HCT116 (cell line): Measurements from ENCODE around the gene ENO2. TPM values are rescaled to one million over a fixed set of nuclear protein-coding genes. Genes with fewer than 3 reads are reported as not detected.

Source experiments
- ATAC-seq: fragments of 200-7000 bp; cut with Tn5 transposase; 2 replicates; pipeline ENCODE4 v1.9.1; 2020; ENCODE audit warnings: mild to moderate bottlenecking, moderate library complexity
- BruUV-seq: library from RNA; stranded (reverse); fragments of 400-500 nt; replicated peaks from 2 replicates; lab custom pipeline; 2021; lab: Mats Ljungman, UMichigan
- CTCF ChIA-PET: fragments of 300-600 bp; sonication (Branson Sonifier 250); formaldehyde crosslinking; loops from one replicate; lab custom pipeline; 2021; ENCODE audit warnings: antibody characterized with exemption; lab: Charles Lee
- POLR2A ChIA-PET: fragments of 300-600, 350-600 bp; sonication (Branson Sonifier 250); formaldehyde crosslinking; loops from one replicate; lab custom pipeline; 2021; ENCODE audit warnings: antibody characterized with exemption; lab: Charles Lee
- RAD21 ChIA-PET, 2 experiments: fragments of 300-600 bp; sonication (Branson Sonifier 250); formaldehyde crosslinking; loops; one replicate each; lab custom pipeline; 2023; ENCODE audit warnings: low total read pairs in 2 of 2; ENCODE audit not compliant: uncharacterized antibody in 2 of 2, unreplicated experiment in 2 of 2, low non-redundant PET in 1 of 2; lab: Charles Lee
- DNase-seq: peaks from one replicate; pipeline ENCODE4 v3.0.0-alpha.2; 2010; ENCODE audit warnings: low read depth, low spot score
- H2AFZ ChIP-seq: fragments of 200-600 bp; shearing (Covaris generic), sonication (generic); 2 replicates; pipeline ENCODE4 v1.6.1; 2017; ENCODE audit warnings: low read depth, mixed run types, mixed read lengths, antibody characterized with exemption, low read length; ENCODE audit not compliant: poor library complexity, severe bottlenecking
- H3K27ac ChIP-seq: 2 replicates; pipeline ENCODE4 v1.5.1; 2012; ENCODE audit warnings: low read depth, low read length
- H3K27me3 ChIP-seq: fragments of 200-600 bp; sonication (generic); 2 replicates; pipeline ENCODE4 v1.6.1; 2016; ENCODE audit warnings: mixed run types, low read length, mixed read lengths; ENCODE audit not compliant: insufficient read depth
- H3K36me3 ChIP-seq, 2 experiments: fragments of 200-500 bp in 1 of 2; fragments of 200-600 bp in 1 of 2; sonication (Bioruptor generic) in 1 of 2; sonication (generic) in 1 of 2; 2 replicates each; pipeline versions ENCODE4 v1.5.1 to v1.6.1; 2014 to 2016; ENCODE audit warnings: low read length in 2 of 2, inconsistent platforms in 1 of 2, mixed read lengths in 1 of 2, mixed run types in 1 of 2; ENCODE audit not compliant: insufficient read depth in 2 of 2, control insufficient read depth in 1 of 2
- H3K4me1 ChIP-seq, 2 experiments: fragments of 200-600 bp in 1 of 2; sonication (generic) in 1 of 2; 2 replicates each; pipeline versions ENCODE4 v1.5.1 to v1.6.1; 2012 to 2017; ENCODE audit warnings: low read length in 2 of 2, inconsistent platforms in 1 of 2, mild to moderate bottlenecking in 1 of 2, mixed read lengths in 1 of 2, mixed run types in 1 of 2, moderate library complexity in 1 of 2; ENCODE audit not compliant: insufficient read depth in 2 of 2, control insufficient read depth in 1 of 2
- H3K4me2 ChIP-seq: fragments of 200-600 bp; sonication (generic); 2 replicates; pipeline ENCODE4 v1.6.1; 2017; ENCODE audit warnings: mixed run types, low read length, mixed read lengths
- H3K4me3 ChIP-seq, 2 experiments: fragments of 200-600 bp in 1 of 2; sonication (generic) in 1 of 2; replicated peaks in 1 of 2; 2 replicates each; pipeline ENCODE4 v1.5.1; 2011 to 2016; ENCODE audit warnings: low read length in 2 of 2, control low read depth in 1 of 2, low read depth in 1 of 2, mild to moderate bottlenecking in 1 of 2, mixed read lengths in 1 of 2, mixed run types in 1 of 2
- H3K79me2 ChIP-seq: fragments of 200-600 bp; sonication (generic); 2 replicates; pipeline ENCODE4 v1.6.1; 2017; ENCODE audit warnings: mild to moderate bottlenecking, mixed run types, low read length, moderate library complexity, mixed read lengths; ENCODE audit not compliant: insufficient read depth
- H3K9ac ChIP-seq: fragments of 200-600 bp; sonication (generic); 2 replicates; pipeline ENCODE4 v1.6.1; 2016; ENCODE audit warnings: low read length, mixed read lengths
- H3K9me2 ChIP-seq: fragments of 200-600 bp; sonication (generic), shearing (Covaris generic); 2 replicates; pipeline ENCODE4 v1.6.1; 2017; ENCODE audit warnings: mixed run types, mild to moderate bottlenecking, moderate library complexity; ENCODE audit not compliant: insufficient read depth
- H3K9me3 ChIP-seq, 2 experiments: fragments of 200-500 bp in 1 of 2; fragments of 200-600 bp in 1 of 2; sonication (Bioruptor generic) in 1 of 2; sonication (generic) in 1 of 2; 2 replicates each; pipeline ENCODE4 v1.6.1; 2014 to 2017; ENCODE audit warnings: low read length in 2 of 2, mixed read lengths in 2 of 2, inconsistent platforms in 1 of 2, low read depth in 1 of 2, mild to moderate bottlenecking in 1 of 2, mixed run types in 1 of 2, moderate library complexity in 1 of 2; ENCODE audit not compliant: control insufficient read depth in 1 of 2, insufficient read depth in 1 of 2
- H4K20me1 ChIP-seq: fragments of 200-600 bp; sonication (generic), shearing (Covaris generic); 2 replicates; pipeline ENCODE4 v1.6.1; 2017; ENCODE audit warnings: mixed run types, mild to moderate bottlenecking, moderate library complexity; ENCODE audit not compliant: insufficient read depth
- ATF3 ChIP-seq: IDR thresholded peaks from 2 replicates; pipeline ENCODE4 v1.6.1; 2012
- CEBPB ChIP-seq: IDR thresholded peaks from 2 replicates; pipeline ENCODE4 v1.6.1; 2012; ENCODE audit warnings: low read depth
- EGR1 ChIP-seq: IDR thresholded peaks from 2 replicates; pipeline ENCODE4 v1.6.1; 2012; ENCODE audit warnings: low read depth
- EZH2 ChIP-seq: fragments of 200-600 bp; sonication (generic); IDR thresholded peaks from 2 replicates; pipeline ENCODE4 v1.6.1; 2017; ENCODE audit warnings: antibody characterized with exemption, mixed run types
- FOSL1 ChIP-seq: IDR thresholded peaks from 2 replicates; pipeline ENCODE4 v1.6.1; 2012; ENCODE audit warnings: low read depth
- JUND ChIP-seq: IDR thresholded peaks from 2 replicates; pipeline ENCODE4 v1.6.1; 2012
- SIN3A ChIP-seq: IDR thresholded peaks from 2 replicates; pipeline ENCODE4 v1.6.1; 2012; ENCODE audit warnings: low read depth
- SP1 ChIP-seq: IDR thresholded peaks from 2 replicates; pipeline ENCODE4 v1.6.1; 2012; ENCODE audit warnings: low read depth
- ZBTB33 ChIP-seq: IDR thresholded peaks from 2 replicates; pipeline ENCODE4 v1.6.1; 2011; ENCODE audit warnings: mild to moderate bottlenecking, low read length, moderate library complexity; ENCODE audit not compliant: insufficient replicate concordance; ENCODE audit errors: extremely low read depth
- ZFX ChIP-seq: fragments of 450-650 bp; IDR thresholded peaks from 2 replicates; pipeline ENCODE4 v1.6.1; 2017
- ZNF274 ChIP-seq: fragments of 200-500 bp; sonication (Bioruptor generic); IDR thresholded peaks from 2 replicates; pipeline ENCODE4 v1.6.1; 2014; ENCODE audit warnings: mild to moderate bottlenecking, low read depth, low read length, inconsistent platforms
- intact Hi-C: fragments of 100-400 bp; cut with micrococcal nuclease; formaldehyde crosslinking; loops from 2 replicates; pipeline ENCODE4 v1.10.0; 2022
- total RNA-seq: library from RNA; stranded (reverse); gene quantifications from one replicate; pipeline ENCODE4 v1.2.1, GENCODE V29; 2021; ENCODE audit not compliant: unreplicated experiment

ENO2 gene
- total RNA-seq, 1 experiment from 2014 or later, result 117 TPM

- Histone ChIP-seq H2AFZ (no peak overlapping the region), H3K9ac (peak overlapping the region; percentile 68), H3K9me3 (no peaks in the 10 kb centered on the region), H3K27me3 (no peaks in the 10 kb centered on the region), H3K4me3 (peak overlapping the region; percentile 79 to 81), H4K20me1 (no peaks in the 10 kb centered on the region), H3K4me1 (peaks cover 15 to 29% of the 10 kb centered on the region in 2 experiments), H3K27ac (peak overlapping the region; percentile 53; the same call in 1 of the 2 replicates), H3K4me2 (peak overlapping the region; percentile 92), H3K36me3 (peaks cover 8 to 17% of the 10 kb centered on the region in 2 experiments), H3K9me2 (no peaks in the 10 kb centered on the region), H3K79me2 (peaks cover 13% of the 10 kb centered on the region; the same call in 1 of the 2 replicates)
- no peak for TF ChIP-seq JUND
- no peak for TF ChIP-seq CEBPB
- no peak for TF ChIP-seq EGR1
- no peak for TF ChIP-seq SP1
- TF ChIP-seq ZFX, result no peak
- no peak for TF ChIP-seq ZBTB33
- TF ChIP-seq FOSL1, result no peak
- TF ChIP-seq ZNF274, result no peak
- no peak for TF ChIP-seq EZH2
- TF ChIP-seq ATF3, result no peak
- no peak for TF ChIP-seq SIN3A
- ChIA-PET RAD21 (no interaction called here), POLR2A (interaction anchor here (0.6 to 1.3 kb wide), 2 partner anchors 21 to 29 kb away, joined by 3 to 7 read pairs; partner anchors contain the start of genes C12orf57 and RNU7-1), CTCF (interaction anchor here (1.0 to 1.4 kb wide), 3 partner anchors 10 to 46 kb away, joined by 3 to 4 read pairs (median 3); no protein-coding TSS in a partner anchor)
- DNase-seq, result no peak
- peak; percentile 52 for ATAC-seq
- BruUV-seq, result TSS peak; percentile 29
- intact Hi-C loops, result no loop called here
These were observed 788 bp downstream of the ENO2 start for GRCh38 chr12:6914947-6915788.
